ENCODE measurements around the gene DCTPP1.
"Not testable (repeated sequence)": the region's sequence is repeated elsewhere in the genome, so short reads cannot be mapped to it uniquely, and the experiment has no call there.

Gene DCTPP1

DNA sequence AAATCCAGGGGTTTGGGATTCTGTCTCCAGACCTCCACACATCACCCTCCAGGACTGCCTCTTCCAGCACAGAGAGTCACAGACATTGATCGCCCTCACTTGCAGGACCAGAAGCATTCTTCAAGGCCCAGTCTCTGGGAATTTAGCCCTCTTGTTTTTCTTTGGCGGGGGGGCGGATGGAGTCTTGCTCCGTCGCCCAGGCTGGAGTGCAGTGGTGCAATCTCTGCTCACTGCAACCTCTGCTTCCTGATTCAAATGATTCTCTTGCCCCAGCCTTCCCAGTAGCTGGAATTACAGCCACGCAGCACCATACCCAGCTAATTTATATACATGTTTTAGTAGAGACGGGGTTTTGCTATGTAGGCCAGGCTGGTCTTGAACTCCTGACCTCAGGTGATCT is 34.2 kb upstream of the DCTPP1 start:
- H3K4me2 ChIP-seq (ENCODE audit: low read depth, low read length): no peak overlapping the region
- no peaks in the 10 kb centered on the region for H4K20me1 ChIP-seq (ENCODE audit: insufficient read depth, low read length)
- no peak overlapping the region for H3K4me3 ChIP-seq (ENCODE audit: low read length)
- TF ChIP-seq EZH2 (optimal IDR thresholded peaks at IDR 0.05; ENCODE audit: low read depth, low read length) (no peak), EZH2phosphoT487 (IDR thresholded peaks at IDR 0.05; ENCODE audit: low read length) (no peak)
- TF ChIP-seq, protein P1, sequence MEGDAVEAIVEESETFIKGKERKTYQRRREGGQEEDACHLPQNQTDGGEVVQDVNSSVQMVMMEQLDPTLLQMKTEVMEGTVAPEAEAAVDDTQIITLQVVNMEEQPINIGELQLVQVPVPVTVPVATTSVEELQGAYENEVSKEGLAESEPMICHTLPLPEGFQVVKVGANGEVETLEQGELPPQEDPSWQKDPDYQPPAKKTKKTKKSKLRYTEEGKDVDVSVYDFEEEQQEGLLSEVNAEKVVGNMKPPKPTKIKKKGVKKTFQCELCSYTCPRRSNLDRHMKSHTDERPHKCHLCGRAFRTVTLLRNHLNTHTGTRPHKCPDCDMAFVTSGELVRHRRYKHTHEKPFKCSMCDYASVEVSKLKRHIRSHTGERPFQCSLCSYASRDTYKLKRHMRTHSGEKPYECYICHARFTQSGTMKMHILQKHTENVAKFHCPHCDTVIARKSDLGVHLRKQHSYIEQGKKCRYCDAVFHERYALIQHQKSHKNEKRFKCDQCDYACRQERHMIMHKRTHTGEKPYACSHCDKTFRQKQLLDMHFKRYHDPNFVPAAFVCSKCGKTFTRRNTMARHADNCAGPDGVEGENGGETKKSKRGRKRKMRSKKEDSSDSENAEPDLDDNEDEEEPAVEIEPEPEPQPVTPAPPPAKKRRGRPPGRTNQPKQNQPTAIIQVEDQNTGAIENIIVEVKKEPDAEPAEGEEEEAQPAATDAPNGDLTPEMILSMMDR (IDR thresholded peaks at IDR 0.05; ENCODE audit: low read length): no peak
- H3F3A ChIP-seq (ENCODE audit: insufficient read depth, low read length): no peaks in the 10 kb centered on the region
- H3K4me1 ChIP-seq (ENCODE audit: low read length): no peaks in the 10 kb centered on the region
- H3K27ac ChIP-seq (ENCODE audit: low read length): no peak overlapping the region
- no peaks in the 10 kb centered on the region for H3K79me2 ChIP-seq (ENCODE audit: low read length)
- H3K9ac ChIP-seq (ENCODE audit: low read length): no peak overlapping the region
- H2AFZ ChIP-seq (ENCODE audit: low read length): no peak overlapping the region
- no peaks in the 10 kb centered on the region for H3K9me3 ChIP-seq (replicated peaks; ENCODE audit: insufficient read depth, low read length)
- no peaks in the 10 kb centered on the region for H3K36me3 ChIP-seq (replicated peaks; ENCODE audit: insufficient read depth, low read length)
- H3K9me2 ChIP-seq (replicated peaks; ENCODE audit: insufficient read depth, low read length): no peaks in the 10 kb centered on the region
- DNase-seq: no peak
- H3K27me3 ChIP-seq (replicated peaks; ENCODE audit: insufficient read depth, low read length): no peaks in the 10 kb centered on the region

DNA sequence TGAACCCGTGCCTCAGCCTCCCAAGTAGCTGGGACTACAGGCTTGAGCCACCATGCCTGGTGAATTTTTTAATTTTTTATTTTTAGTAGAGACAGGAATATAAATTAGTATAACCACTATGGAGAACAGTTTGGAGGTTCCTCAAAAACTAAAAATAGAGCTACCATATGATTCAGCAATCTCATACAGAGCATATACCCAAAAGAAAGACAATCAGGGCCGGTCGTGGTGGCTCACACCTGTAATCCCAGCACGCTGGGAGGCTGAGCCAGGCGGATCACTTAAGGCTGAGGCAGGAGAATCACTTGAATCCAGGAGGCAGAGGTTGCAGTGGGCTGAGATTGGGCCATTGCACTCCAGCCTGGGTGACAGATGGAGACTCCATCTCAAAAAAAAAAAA is 31.6 kb upstream of the DCTPP1 start:
- H2AFZ ChIP-seq (ENCODE audit: low read length); H3K36me3 ChIP-seq (replicated peaks; ENCODE audit: insufficient read depth, low read length); H3K9me2 ChIP-seq (replicated peaks; ENCODE audit: insufficient read depth, low read length); H3K9ac ChIP-seq (ENCODE audit: low read length); H3K79me2 ChIP-seq (ENCODE audit: low read length); H3K4me2 ChIP-seq (ENCODE audit: low read depth, low read length); H3K27ac ChIP-seq (ENCODE audit: low read length); H3K9me3 ChIP-seq (replicated peaks; ENCODE audit: insufficient read depth, low read length); H3K4me3 ChIP-seq (ENCODE audit: low read length); H3K4me1 ChIP-seq (ENCODE audit: low read length); H3K27me3 ChIP-seq (replicated peaks; ENCODE audit: insufficient read depth, low read length); DNase-seq; H3F3A ChIP-seq (ENCODE audit: insufficient read depth, low read length); H4K20me1 ChIP-seq (ENCODE audit: insufficient read depth, low read length): not testable (repeated sequence)

DNA sequence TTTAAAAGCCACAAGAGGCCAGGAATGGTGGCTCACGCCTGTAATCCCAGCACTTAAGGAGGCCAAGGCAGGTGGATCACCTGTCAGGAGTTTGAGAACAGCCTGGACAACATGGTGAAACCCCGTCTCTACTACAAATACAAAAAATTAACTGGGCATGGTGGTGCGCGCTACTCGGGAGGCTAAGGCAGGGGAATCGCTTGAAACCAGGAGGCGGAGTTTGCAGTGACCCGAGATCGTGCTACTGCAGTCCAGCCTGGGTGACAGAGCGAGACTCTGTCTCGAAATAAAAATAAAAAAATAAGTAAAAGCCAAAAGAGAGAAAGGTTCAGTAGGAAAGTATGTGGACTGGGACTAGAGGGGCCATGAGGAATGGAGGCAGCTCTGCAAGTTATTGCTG is 29.6 kb upstream of the DCTPP1 start:
- Histone ChIP-seq H3K9me2 (replicated peaks; ENCODE audit: insufficient read depth, low read length) (no peaks in the 10 kb centered on the region), H3K4me3 (ENCODE audit: low read length) (no peak overlapping the region), H3K4me2 (ENCODE audit: low read depth, low read length) (no peak overlapping the region), H3K9me3 (replicated peaks; ENCODE audit: insufficient read depth, low read length) (no peaks in the 10 kb centered on the region), H2AFZ (ENCODE audit: low read length) (no peak overlapping the region), H3K9ac (ENCODE audit: low read length) (no peak overlapping the region), H3K4me1 (ENCODE audit: low read length) (no peaks in the 10 kb centered on the region), H4K20me1 (ENCODE audit: insufficient read depth, low read length) (no peaks in the 10 kb centered on the region), H3F3A (ENCODE audit: insufficient read depth, low read length) (no peaks in the 10 kb centered on the region), H3K79me2 (ENCODE audit: low read length) (no peaks in the 10 kb centered on the region), H3K27me3 (replicated peaks; ENCODE audit: insufficient read depth, low read length) (no peaks in the 10 kb centered on the region), H3K36me3 (replicated peaks; ENCODE audit: insufficient read depth, low read length) (no peaks in the 10 kb centered on the region), H3K27ac (ENCODE audit: low read length) (no peak overlapping the region)
- no peak for DNase-seq
- TF ChIP-seq EZH2 (optimal IDR thresholded peaks at IDR 0.05; ENCODE audit: low read depth, low read length): no peak
- TF ChIP-seq EZH2phosphoT487 (IDR thresholded peaks at IDR 0.05; ENCODE audit: low read length): no peak
- TF ChIP-seq, protein P1 (IDR thresholded peaks at IDR 0.05; ENCODE audit: low read length): no peak

DNA sequence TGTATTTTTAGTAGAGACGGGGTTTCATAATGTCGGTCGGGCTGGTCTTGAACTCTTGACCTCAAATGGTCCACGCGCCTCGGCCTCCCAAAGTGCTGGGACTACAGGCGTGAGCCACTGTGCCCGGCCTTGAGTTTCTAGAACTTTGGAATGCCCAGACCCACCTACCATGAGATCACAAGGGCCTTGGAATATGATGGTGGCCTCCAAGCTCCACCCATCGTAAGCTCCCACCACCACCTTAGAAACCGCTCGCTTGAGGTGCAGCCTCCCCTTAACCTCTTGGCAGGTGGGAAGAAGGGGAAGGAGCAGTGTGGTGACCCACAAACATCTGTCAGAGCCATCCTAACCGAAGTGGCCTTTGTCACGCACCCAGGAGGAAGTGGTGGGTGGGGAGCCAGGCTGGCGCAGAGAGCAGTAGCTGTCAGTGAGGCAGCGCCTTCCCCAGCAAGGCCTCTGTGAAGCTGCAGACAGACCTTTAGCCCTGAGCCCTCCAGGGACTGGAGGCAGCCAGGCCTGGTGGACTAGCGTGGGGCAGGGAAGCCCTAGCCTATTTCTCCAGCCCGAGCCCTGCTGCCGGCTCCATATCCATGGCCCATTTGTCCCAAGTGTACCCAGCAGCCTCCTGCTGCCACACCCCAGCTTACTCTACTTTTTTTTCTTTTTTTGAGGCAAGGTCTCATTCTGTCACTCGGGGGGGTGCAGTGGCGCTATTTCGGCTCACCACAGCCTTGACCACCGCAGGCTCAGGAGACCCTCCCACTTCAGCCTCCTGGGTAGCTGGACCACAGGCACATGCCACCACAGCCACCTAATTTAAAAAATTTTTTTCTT is 28.9 kb upstream of the DCTPP1 start:
- no peaks in the 10 kb centered on the region for H3K27me3 ChIP-seq (replicated peaks; ENCODE audit: insufficient read depth, low read length)
- H3K9me2 ChIP-seq (replicated peaks; ENCODE audit: insufficient read depth, low read length): no peaks in the 10 kb centered on the region
- no peaks in the 10 kb centered on the region for H3K4me1 ChIP-seq (ENCODE audit: low read length)
- H2AFZ ChIP-seq (ENCODE audit: low read length): no peak overlapping the region
- H3F3A ChIP-seq (ENCODE audit: insufficient read depth, low read length): no peaks in the 10 kb centered on the region
- H3K4me2 ChIP-seq (ENCODE audit: low read depth, low read length): no peak overlapping the region
- no peaks in the 10 kb centered on the region for H3K79me2 ChIP-seq (ENCODE audit: low read length)
- H3K4me3 ChIP-seq (ENCODE audit: low read length): no peak overlapping the region
- no peak overlapping the region for H3K9ac ChIP-seq (ENCODE audit: low read length)
- H3K27ac ChIP-seq (ENCODE audit: low read length): no peak overlapping the region
- TF ChIP-seq EZH2phosphoT487 (IDR thresholded peaks at IDR 0.05; ENCODE audit: low read length): no peak
- TF ChIP-seq, protein P1 (IDR thresholded peaks at IDR 0.05; ENCODE audit: low read length): no peak
- no peak for TF ChIP-seq EZH2 (optimal IDR thresholded peaks at IDR 0.05; ENCODE audit: low read depth, low read length)
- H4K20me1 ChIP-seq (ENCODE audit: insufficient read depth, low read length): no peaks in the 10 kb centered on the region
- DNase-seq: no peak
- H3K9me3 ChIP-seq (replicated peaks; ENCODE audit: insufficient read depth, low read length): no peaks in the 10 kb centered on the region
- no peaks in the 10 kb centered on the region for H3K36me3 ChIP-seq (replicated peaks; ENCODE audit: insufficient read depth, low read length)
